HEK293T (cell line): ENCODE results near the gene ZBED4.

Experiments
- BHLHE40 ChIP-seq: fragments of 450-650 bp; IDR thresholded peaks from 2 replicates; pipeline ENCODE4 v1.6.1; 2016; ENCODE audit warnings: mild to moderate bottlenecking, moderate library complexity, borderline replicate concordance
- CTBP1 ChIP-seq: fragments of 450-650 bp; IDR thresholded peaks from 2 replicates; pipeline ENCODE4 v1.6.1; 2016; ENCODE audit warnings: borderline replicate concordance
- ELF4 ChIP-seq: fragments of 450-650 bp; IDR thresholded peaks from 2 replicates; pipeline ENCODE4 v1.6.1; 2017; ENCODE audit warnings: antibody characterized with exemption
- FOXA1 ChIP-seq: fragments of 450-650 bp; IDR thresholded peaks from 2 replicates; pipeline ENCODE4 v1.6.1; 2016; ENCODE audit warnings: mild to moderate bottlenecking
- FOXM1 ChIP-seq: fragments of 450-650 bp; IDR thresholded peaks from 2 replicates; pipeline ENCODE4 v1.6.1; 2017; ENCODE audit warnings: mild to moderate bottlenecking, borderline replicate concordance
- HDGF ChIP-seq: fragments of 450-650 bp; IDR thresholded peaks from 2 replicates; pipeline ENCODE4 v1.6.1; 2017; ENCODE audit warnings: antibody characterized with exemption, borderline replicate concordance
- L3MBTL2 ChIP-seq: fragments of 450-650 bp; conservative IDR thresholded peaks from 2 replicates; pipeline ENCODE4 v1.6.1; 2016; ENCODE audit warnings: mild to moderate bottlenecking
- LEF1 ChIP-seq: fragments of 450-650 bp; IDR thresholded peaks from 2 replicates; pipeline ENCODE4 v1.6.1; 2017; ENCODE audit warnings: mild to moderate bottlenecking, borderline replicate concordance
- SP1 ChIP-seq: fragments of 450-650 bp; IDR thresholded peaks from 2 replicates; pipeline ENCODE4 v1.6.1; 2017
- SUZ12 ChIP-seq: fragments of 450-650 bp; IDR thresholded peaks from 2 replicates; pipeline ENCODE4 v1.6.1; 2016; ENCODE audit warnings: mild to moderate bottlenecking
- TARDBP ChIP-seq: fragments of 450-650 bp; IDR thresholded peaks from 2 replicates; pipeline ENCODE4 v1.6.1; 2016
- ZNF384 ChIP-seq: fragments of 450-650 bp; IDR thresholded peaks from 2 replicates; pipeline ENCODE4 v1.6.1; 2016
- TF ChIP-seq, protein P1 (sequence below): fragments of 450-650 bp; IDR thresholded peaks from 2 replicates; pipeline ENCODE4 v1.6.1; 2016

DNA sequence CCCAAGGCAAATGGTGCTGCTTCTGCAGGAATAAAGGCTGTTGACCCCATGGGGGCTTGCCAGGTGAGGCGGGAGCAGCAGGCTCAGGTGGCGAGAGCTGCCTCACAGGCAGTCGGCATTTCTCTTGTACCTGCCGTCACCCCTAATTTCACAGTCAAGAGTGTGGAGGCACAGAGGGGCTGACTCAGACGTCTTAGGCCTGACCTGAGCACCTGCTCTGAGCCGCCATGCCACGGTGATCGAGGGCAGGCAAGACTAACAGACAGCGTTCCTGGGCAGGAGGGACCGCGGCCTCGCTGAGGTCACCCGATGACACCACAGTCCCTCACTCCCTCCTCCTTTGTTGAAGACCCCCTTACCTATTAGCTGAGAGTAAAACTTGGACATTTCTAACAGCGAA is 59.4 kb downstream of the ZBED4 start:
- TF ChIP-seq ELF4 = no peak
- no peak for TF ChIP-seq HDGF
- TF ChIP-seq BHLHE40 = no peak
- TF ChIP-seq L3MBTL2 = no peak
- no peak for TF ChIP-seq SUZ12
- no peak for TF ChIP-seq SP1
- no peak for TF ChIP-seq CTBP1
- no peak for TF ChIP-seq ZNF384
- TF ChIP-seq TARDBP = no peak
- TF ChIP-seq LEF1 = no peak
- no peak for TF ChIP-seq FOXM1
- no peak for TF ChIP-seq FOXA1
- TF ChIP-seq, protein P1, sequence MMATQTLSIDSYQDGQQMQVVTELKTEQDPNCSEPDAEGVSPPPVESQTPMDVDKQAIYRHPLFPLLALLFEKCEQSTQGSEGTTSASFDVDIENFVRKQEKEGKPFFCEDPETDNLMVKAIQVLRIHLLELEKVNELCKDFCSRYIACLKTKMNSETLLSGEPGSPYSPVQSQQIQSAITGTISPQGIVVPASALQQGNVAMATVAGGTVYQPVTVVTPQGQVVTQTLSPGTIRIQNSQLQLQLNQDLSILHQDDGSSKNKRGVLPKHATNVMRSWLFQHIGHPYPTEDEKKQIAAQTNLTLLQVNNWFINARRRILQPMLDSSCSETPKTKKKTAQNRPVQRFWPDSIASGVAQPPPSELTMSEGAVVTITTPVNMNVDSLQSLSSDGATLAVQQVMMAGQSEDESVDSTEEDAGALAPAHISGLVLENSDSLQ = no peak
